Fibroblast of skin of left biceps (primary cell): ENCODE data around the gene GNAI3.

ENCODE experiments used
- DNase-seq, 2 experiments: peaks; one replicate each; pipeline ENCODE4 v3.0.0-alpha.2; 2013; ENCODE audit warnings: low read depth in 2 of 2

The GNAI3 gene

GRCh38 chr1:109624201-109625010 lies 76.0 kb downstream of the GNAI3 start:
- DNase-seq, result no peak

DNA sequence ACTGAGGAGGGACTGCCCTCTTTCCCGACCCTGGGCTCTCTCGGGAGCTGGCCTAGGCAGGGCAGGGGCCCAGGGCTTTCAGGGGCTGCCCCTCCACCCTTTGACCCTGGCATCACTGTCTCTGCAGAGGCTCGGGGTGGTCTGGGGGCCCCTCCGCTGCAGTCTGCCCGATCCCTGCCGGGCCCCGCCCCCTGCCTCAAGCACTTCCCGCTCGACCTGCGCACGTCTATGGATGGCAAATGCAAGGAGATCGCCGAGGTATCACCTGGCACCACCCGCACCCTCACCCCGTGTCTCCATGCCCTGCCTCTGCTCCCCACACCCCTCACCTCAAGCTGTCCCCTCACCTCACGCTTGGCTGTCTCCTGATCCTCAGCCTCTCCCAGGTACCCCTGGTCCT lies 76.8 kb downstream of the GNAI3 start:
- DNase-seq, result no peak

DNA sequence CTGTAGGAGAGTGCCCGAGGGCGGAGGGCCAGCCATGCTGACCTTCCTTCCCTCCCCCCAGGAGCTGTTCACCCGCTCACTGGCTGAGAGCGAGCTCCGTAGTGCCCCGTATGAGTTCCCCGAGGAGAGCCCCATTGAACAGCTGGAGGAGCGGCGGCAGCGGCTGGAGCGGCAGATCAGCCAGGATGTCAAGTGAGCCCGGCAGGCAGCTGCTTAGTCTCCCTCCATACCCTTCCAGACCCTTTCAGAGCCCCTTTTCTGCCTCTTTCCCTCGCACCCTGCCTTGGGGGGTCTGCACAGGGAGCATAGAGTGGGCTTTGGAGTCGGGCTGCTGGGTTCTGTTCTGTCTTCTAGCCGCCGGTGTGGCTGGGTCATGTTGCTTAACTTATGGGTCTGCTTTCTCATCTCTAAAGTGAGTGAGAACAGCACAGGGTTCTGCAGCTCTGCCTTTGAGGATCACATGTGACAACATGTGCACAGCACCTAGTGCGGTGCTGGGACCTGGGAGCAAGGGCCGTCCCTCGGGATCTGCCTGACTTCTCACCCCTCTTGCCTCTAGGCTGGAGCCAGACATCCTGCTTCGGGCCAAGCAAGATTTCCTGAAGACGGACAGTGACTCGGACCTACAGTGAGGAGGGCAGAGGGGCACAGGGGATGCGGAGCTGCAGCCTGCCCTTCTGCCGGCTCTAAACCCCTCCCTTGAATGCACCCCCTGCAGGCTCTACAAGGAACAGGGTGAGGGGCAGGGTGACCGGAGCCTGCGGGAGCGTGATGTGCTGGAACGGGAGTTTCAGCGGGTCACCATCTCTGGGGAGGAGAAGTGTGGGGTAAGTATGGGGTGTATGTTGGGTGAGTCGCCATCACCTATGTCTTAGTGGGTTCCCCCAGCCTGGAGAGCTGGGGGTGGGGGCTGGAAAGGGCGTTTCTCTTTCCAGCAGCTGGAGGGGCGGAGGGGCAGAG lies 77.5 kb downstream of the GNAI3 start:
- no peak for DNase-seq

- no peak for DNase-seq
Observed at GRCh38 chr1:109626682-109627408, 78.4 kb downstream of the GNAI3 start.

- DNase-seq, result no peak
Observed at GRCh38 chr1:109627692-109628399, 79.4 kb downstream of the GNAI3 start.

GRCh38 chr1:109628540-109629321 lies 80.3 kb downstream of the GNAI3 start:
- DNase-seq, result no peak

- DNase-seq, result no peak
Observed at GRCh38 chr1:109629372-109630030, 81.1 kb downstream of the GNAI3 start.

DNA sequence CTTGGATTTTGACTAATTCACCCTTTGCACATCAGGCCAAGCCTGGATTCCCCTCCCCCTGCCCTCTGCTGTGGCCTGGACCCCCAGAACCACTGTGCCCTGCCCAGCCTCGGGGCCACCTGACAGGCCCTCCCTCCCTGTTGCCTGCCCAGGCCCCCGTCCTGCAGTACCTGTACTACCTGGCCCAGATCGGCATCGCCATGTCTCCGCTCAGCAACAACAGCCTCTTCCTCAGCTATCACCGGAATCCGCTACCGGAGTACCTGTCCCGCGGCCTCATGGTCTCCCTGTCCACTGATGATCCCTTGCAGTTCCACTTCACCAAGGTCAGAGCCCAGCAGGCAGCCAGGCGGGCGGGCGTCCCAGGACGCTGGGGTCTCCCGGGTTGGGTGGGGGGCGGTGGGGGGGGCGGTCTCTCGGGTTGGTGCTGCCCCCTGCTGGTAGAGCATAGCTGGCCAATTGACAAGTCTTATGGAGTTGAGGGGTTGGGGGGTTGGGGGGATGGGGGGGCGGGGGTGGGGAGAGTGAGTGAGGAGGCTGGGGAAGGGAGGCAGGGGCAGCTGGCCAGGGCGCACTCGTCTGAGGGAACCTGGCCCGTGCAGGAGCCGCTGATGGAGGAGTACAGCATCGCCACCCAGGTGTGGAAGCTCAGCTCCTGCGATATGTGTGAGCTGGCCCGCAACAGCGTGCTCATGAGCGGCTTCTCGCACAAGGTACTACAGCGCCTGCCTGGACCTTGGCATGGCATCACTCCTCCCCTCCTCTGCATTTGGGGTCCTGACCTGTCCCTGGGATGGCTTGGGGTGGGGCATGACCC lies 81.9 kb downstream of the GNAI3 start:
- DNase-seq, result no peak

DNA sequence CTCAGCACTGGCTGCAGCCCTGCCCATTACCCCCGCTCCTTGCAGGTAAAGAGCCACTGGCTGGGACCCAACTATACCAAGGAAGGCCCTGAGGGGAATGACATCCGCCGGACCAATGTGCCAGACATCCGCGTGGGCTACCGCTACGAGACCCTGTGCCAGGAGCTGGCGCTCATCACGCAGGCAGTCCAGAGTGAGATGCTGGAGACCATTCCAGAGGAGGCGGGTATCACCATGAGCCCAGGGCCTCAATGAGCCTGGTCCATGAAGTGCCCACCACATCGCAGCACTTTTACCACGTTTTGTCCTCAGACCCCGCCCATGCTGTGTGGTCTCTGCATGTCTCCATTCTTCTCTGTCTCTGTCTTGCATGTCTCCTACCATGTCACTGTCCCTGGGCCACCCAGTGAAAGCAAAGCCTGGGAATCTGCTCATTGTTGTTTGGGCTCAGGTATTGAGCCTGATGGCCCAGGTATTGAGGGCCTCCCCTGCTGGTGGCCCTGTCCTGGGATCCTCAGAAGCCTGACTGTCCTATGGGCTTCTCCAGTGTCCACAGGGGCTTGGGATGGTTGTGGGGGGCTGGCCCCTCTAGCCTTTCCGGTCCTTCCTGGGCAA lies 82.6 kb downstream of the GNAI3 start:
- DNase-seq, result no peak

GRCh38 chr1:109631513-109632505 lies 83.4 kb downstream of the GNAI3 start:
- no peak for DNase-seq

DNA sequence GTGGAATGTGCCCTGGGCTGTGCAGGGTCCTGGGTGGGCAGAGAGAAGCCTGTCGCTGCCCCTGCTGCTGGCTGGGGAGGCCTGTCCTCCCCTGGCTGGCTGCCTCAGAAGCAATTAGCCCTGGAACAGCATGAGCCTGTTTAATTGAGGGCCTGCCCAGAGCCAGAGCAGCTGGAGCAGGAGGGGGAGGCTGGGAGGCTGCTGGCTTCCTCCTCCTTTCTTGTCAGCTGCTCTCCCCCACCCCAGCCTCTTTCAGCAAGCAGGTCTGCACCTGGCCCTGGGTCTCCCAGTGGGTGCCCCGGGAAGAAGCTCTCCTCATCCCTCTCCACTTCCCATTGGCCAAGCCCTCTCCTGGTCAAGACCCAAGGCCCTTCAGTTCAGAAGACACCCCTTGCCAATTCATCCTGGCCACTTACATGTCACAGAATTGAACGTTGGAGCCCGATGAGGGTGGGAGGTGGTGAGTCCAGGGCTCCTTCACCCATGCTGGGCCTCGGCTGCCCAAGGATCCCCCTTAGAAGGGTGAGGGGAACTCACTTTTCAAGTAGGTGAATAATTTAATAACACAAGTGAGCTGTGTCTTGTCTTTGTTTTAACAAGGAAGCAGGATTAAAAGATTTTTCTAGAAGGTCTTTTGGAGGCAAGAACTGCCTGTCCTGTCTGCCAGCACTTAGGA lies 84.4 kb downstream of the GNAI3 start:
- no peak for DNase-seq

- DNase-seq, result no peak
Observed at GRCh38 chr1:109634292-109634691, 85.9 kb downstream of the GNAI3 start.

DNA sequence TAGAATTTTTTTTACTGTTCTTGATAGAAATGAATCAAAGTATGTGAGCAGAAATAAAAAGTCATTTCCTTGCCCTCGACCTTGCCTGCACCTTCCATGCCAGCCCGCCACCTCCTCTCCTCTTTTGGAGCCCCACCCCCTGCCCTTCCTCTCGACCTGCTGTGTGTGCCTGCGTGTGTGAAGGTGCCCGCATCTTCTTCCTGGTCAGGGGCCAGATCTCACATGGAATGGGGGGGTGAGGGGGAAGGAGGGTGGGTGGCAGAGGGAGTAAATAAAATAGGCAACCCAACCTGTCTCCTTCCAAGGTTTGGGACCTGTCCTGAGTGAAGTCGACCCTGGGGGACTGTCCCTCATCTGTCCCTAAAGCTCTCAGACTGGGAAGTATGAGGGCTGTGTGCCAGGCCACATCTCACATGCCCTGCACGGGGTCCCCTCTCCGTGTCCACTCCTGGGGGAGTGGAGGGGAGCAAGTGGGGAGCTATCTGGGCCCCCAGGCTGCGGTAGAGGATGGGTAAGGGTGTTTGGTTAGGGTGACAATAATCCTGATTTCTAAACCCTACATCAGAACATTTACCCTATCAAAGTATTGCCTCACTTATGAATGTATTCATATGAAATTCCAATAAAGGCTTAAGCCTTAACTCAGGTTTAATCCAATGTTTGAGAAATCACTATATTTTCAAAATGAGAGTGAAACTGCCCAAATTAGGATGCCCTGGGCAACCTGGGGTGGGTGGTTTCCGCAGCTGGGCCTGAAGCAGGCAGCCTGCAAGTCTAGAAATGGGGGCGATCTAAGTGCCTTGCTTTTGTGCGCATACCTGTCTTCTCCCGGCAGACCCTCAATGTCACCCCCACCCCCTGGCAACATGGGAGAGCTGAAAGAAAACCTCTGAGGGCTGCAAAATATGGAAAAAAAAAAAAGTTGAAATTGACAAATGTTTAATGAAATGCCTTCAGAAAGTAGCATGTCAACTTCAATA lies 86.6 kb downstream of the GNAI3 start:
- DNase-seq, result no peak

DNA sequence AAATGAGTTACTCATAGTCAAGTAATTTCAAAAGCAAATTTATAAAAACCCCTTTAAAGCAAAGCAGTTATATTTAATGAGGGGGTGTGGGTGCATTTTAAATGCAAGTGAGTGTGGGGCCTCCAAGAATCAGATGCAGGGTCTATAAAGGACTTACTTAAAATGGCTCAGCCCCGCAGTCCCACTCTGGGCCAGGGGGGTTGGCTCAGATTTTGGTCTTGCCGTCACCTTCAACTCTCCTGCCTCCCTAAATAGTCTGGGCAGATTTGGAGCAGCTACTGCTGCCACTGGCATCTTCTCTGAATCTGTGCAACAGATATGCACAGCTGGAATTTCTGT lies 87.4 kb downstream of the GNAI3 start:
- no peak for DNase-seq

DNA sequence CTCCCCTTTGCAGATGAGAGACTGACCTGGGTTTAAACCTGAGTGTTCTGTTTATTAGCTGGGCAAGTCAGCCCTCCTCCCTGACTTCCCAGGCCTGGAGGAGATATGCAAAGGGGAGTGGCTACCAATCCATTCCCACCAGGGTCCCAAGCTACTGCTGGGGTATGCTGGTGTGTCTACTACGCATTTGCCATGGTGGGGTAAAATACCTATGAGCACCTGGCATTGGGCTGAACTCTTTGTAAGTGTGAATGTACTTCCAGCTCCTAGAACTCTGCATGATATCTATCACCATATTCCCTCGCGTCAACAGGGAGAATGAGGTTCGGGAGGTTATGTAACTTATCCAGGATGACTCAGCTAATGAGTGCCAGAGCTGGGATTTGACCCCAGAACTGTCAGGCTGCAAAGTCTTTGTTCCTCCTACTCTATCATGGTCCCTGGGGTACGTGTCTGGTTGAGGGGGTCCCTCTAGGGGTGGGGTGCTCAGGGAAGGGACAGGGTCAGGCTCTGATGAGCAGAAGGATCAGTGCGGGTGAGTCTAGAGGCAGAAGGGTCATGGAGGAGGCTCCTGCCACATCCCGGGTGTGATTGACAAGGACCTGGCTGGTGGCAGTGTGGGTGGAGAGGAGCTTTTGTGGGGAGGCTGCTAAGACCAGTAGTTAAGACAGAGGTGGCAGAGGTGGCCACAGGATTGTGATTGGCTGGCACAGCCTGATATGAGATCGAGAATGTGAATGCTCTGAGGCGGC lies 88.0 kb downstream of the GNAI3 start:
- no peak for DNase-seq
